Stomach (tissue), 4 donors: ENCODE data around the gene KISS1R.

Source experiments
- CTCF ChIP-seq, 7 experiments: fragments of 450-650 bp in 4 of 7; fragments of 200-600 bp in 3 of 7; sonication (generic) in 3 of 7; IDR thresholded peaks; one replicate each; pipeline ENCODE4 v1.5.1; 2016 to 2019; ENCODE audit warnings: antibody characterized with exemption in 7 of 7, control low read depth in 2 of 7, mild to moderate bottlenecking in 1 of 7
- EP300 ChIP-seq: sonication (generic); formaldehyde crosslinking; IDR thresholded peaks from one replicate; pipeline ENCODE4 v1.6.1; 2017; ENCODE audit warnings: antibody characterized with exemption

- TF ChIP-seq CTCF (IDR thresholded peaks at IDR 0.05), result no peak
- TF ChIP-seq EP300, result no peak
These were observed 30.1 kb downstream of the KISS1R start for GRCh38 chr19:947090-947706.
